GM21447 (cell line): ENCODE results near the gene WASHC4.
"Not testable (repeated sequence)": the region's sequence is repeated elsewhere in the genome, so short reads cannot be mapped to it uniquely, and the experiment has no call there.

Source experiments
- ATAC-seq: cut with Tn5 transposase; IDR thresholded peaks from one replicate; pipeline ENCODE4 v1.9.1; 2021; ENCODE audit not compliant: unreplicated experiment

The WASHC4 gene

GRCh38 chr12:105091476-105092206 is 15.9 kb upstream of the WASHC4 start:
- ATAC-seq = no peak

GRCh38 chr12:105092336-105092735 is 15.2 kb upstream of the WASHC4 start:
- no peak for ATAC-seq

- not testable (repeated sequence) for ATAC-seq
These were observed 12.2 kb upstream of the WASHC4 start for GRCh38 chr12:105095338-105095737.

DNA sequence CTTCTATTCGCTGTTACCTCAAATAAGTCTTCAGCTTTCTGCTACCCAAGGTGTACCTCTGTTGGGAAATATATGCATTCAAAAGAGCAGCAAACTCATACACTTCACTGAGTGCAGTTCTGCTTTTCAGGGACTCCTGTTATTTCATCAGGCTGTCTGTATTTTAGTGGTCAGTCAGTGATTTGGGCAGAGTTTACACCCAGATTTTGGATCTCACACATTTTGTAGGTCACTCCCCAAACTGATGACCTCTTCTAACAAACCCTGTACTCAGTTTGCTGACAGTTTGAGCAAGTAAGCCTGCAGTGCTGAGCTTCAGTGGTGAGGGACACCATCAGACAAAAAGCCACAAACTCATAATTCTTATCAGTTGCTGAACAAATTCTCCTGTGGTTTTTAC is 8.2 kb upstream of the WASHC4 start:
- no peak for ATAC-seq

DNA sequence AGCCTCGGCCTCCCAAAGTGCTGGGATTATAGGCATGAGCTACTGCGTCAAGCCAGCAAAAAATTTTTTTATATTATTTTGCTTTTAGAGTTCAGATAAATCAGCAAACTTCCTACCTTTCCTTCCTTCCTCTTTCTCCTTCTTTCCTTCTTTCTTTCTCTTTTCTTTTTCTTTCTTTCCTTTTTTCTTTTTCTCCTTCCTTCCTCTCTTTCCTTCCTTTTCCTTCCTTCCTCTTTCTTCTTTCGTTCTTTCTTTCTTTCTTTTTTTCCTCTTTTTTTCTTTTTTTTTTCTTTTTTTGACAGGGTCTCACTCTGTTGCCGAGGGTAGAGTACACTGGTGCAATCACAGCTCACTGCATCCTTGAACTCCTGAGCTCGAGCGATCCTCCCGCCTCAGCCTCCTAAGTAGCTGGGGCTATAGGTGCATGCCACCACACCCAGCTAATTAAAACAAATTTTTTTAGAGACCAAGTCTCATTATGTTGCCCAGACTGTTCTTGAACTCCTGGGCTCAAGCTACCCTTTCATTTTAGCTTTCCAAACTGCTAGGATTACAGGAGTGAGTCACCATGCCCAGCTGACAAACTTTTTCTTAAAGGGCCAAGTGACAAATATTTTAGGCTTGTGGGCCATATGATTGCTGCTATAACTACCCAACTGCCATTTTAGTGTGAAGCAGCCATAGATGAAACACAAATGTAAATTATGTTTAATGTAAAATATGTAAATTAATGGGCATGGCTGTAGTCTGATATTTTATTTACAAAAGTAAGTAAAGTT is 7.1 kb upstream of the WASHC4 start:
- ATAC-seq = no peak

DNA sequence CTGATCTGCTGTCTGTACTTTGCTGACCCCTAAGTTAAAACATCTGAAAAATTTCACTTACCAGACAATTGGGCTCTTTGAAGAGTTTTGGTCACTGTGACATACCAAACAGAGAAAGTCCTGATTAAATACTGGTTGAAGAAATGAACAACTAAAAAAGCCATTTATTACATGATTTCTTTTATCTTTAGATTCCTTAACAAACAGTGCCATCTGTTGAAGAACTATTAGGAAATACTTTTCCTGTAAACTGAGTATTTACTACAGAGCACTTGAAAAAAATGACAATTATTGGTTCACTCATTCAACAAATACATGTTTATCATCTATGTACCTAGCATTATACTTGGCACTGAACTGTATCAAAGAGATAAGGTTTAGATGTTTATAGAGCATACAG is 6.5 kb upstream of the WASHC4 start:
- ATAC-seq = no peak

GRCh38 chr12:105102673-105103072 is 4.9 kb upstream of the WASHC4 start:
- no peak for ATAC-seq

- ATAC-seq = no peak
These were observed 2.8 kb upstream of the WASHC4 start for GRCh38 chr12:105104762-105105161.

GRCh38 chr12:105106621-105107020 is 910 bp upstream of the WASHC4 start:
- ATAC-seq = no peak

GRCh38 chr12:105107171-105107493 is 399 bp upstream of the WASHC4 start:
- ATAC-seq = peak; percentile 5

DNA sequence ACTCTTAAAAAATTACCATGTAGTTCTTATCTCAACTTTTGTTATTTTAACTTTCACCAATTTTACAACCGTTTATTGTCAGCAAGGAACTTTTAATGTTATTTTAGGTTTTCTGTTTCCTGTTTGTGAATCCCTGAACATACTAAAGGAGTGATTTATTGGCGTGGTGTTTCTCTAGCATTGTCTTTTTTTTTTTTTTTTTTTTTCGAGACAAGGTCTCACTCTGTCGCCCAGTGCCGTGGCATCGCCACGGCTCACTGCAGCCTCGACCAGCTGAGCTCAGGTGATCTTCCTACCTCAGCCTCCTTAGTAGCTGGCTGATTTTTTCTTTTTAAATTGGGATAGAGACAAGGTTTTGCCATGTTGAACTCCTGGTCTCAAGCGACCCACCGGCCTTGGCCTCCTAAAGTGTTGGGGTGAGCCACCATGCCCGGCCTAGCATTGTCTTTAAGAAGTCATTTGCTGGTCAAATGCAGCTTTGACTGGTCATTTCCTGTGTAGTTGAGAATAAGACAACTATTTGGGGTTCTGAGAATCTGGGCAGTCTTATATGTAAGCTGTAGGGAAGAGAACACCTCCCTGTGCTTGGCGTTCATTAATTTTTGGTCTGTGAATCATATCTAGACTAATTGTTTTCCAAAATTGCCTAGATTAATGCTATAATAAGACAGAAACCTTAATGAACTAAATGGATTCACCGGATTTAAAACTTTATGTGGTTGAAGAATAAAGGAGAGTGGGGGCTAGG is 2.1 kb downstream of the WASHC4 start:
- peak; percentile 37 for ATAC-seq

DNA sequence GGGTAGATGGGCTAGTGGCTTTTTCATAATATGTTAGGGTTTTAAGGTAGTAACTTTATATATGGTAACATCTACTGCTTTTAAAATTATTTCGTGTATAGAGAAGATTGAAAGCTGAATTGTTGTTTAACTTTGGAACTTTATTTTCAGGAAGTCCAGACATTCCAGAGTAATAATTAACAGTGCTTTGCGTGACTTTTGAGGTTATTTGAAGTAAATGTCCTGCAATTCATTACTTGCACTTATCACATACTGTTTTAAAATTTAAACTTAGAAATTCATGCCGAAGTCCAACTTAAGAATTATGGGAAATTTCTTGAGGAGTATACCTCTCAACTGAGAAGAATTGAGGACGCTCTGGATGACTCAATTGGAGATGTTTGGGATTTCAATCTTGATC is 3.3 kb downstream of the WASHC4 start:
- no peak for ATAC-seq

- no peak for ATAC-seq
These were observed 5.6 kb downstream of the WASHC4 start for GRCh38 chr12:105113094-105113493.

- no peak for ATAC-seq
These were observed 9.4 kb downstream of the WASHC4 start for GRCh38 chr12:105116969-105117368.

- no peak for ATAC-seq
These were observed 13.0 kb downstream of the WASHC4 start for GRCh38 chr12:105120551-105120950.

GRCh38 chr12:105138248-105138647 is 30.7 kb downstream of the WASHC4 start:
- no peak for ATAC-seq

DNA sequence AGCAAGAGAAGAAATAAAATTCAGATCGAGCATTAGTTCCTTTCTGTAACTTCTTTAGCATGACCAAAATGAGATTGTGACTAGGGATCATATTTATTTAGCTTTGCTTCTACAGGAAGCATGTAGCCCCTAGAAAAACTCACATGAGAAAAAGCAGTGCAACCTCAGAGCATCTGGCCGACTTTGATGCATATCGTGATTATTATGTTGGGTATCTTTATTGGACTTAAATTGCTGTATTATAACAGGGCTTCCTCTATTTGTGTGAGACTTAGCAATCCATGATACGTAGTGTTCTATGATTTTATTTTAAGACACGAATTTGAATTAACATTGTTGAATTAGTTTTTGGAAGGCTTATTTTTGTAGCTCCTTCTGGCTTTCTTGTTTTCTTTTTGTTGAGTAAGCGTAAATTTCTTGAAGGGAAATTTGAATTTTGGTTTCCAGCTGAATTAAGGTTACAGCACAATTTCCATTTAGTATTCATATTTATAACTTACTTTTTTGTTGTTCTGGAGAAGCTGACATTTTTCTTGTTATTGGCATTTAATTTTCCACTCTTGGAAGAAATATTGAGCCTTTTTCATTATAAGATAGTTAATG is 33.9 kb downstream of the WASHC4 start:
- no peak for ATAC-seq

GRCh38 chr12:105142259-105142658 is 34.7 kb downstream of the WASHC4 start:
- ATAC-seq = no peak

DNA sequence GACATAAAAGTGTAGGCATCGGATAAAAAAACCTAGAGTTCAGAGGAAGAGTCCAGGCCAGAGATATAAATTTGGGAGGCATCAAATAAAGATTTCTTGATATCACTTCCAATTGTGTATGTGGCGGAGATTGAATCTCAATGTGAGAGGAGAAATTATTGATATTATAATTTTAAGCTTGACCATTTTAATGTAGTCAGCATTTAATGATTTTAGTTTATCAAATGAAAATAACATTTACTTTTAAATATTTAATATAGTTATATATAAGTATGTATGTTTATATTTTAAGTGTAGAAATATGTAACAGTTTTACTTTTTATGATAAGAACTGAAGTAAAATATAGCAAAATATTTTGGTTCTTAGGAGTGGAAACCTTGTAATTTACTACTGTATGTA is 48.7 kb downstream of the WASHC4 start:
- no peak for ATAC-seq

DNA sequence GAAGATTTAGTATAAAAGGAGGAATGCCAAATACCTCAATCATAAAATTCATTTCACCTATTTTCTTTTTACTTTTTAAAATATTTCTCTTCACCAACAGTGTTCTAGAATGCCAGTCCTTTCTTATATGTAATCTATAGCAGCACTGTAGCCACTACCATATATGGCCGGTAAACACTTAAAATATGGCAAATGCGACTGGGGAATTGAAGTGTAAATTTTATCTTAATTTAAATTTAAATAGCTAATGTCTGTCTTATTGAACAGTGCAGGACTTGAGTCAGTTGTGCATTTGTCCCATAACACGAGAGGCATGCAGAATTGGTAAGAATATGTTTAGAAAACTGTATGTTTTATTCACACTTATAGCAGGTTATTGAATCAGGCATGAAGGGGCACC is 50.1 kb downstream of the WASHC4 start:
- ATAC-seq = no peak

DNA sequence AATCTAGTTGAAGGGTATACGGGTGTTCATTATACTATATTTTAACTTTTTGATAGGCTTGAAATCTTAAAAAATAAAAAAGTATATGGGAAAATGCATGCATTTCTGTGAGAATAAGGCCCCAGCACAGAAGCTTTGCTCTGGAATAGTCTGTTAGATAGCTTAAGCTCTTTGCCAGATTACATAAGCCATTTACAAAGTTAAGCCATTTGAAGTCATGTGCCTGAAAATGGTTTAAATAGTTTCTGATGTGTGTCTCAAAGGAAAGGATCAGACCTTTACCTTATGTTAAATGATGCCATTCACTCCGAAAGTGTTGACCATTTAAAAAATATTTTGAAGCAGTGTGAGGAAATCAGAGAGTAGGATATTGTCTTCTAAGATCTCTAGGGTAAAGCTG is 51.3 kb downstream of the WASHC4 start:
- no peak for ATAC-seq

DNA sequence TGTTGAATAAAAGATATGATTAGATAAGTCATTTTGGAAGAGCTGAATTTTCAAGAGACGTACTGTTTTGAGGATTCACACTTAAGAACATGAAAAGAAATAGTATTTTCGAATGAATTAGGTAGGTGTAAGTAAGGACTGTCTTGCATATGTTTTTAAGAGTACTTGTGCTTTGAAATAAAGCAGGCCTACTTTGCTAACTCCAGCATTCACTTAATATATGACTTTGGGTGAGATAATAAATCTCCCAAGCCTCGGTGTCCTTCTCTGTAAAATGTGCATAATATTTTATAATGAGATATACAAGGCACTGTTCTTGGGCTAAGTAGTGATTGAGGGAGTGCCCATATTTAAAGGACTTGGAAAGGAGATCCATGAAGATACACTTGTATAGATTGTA is 54.6 kb downstream of the WASHC4 start:
- ATAC-seq = no peak
